HEK293 (cell line): ENCODE data around the gene GPSM1.

Source experiments
- HOXA7 ChIP-seq: sonication (generic); formaldehyde crosslinking; IDR thresholded peaks from 2 replicates; pipeline ENCODE4 v1.8.1; 2022; ENCODE audit warnings: missing genetic modification reagents, borderline replicate concordance
- TF ChIP-seq, protein P1 (sequence below): fragments of 450-650 bp; formaldehyde crosslinking; IDR thresholded peaks from 2 replicates; pipeline ENCODE4 v1.5.1; 2016; ENCODE audit warnings: missing biosample characterization, missing genetic modification characterization
- TF ChIP-seq, protein P2 (sequence below): fragments of 450-650 bp; IDR thresholded peaks from 2 replicates; pipeline ENCODE4 v1.5.1; 2018; ENCODE audit warnings: missing biosample characterization, missing genetic modification characterization
- TF ChIP-seq, protein P3 (sequence below): IDR thresholded peaks from 2 replicates; pipeline ENCODE4 v1.6.1; 2011; ENCODE audit warnings: mild to moderate bottlenecking, low read depth, low read length, borderline replicate concordance

DNA sequence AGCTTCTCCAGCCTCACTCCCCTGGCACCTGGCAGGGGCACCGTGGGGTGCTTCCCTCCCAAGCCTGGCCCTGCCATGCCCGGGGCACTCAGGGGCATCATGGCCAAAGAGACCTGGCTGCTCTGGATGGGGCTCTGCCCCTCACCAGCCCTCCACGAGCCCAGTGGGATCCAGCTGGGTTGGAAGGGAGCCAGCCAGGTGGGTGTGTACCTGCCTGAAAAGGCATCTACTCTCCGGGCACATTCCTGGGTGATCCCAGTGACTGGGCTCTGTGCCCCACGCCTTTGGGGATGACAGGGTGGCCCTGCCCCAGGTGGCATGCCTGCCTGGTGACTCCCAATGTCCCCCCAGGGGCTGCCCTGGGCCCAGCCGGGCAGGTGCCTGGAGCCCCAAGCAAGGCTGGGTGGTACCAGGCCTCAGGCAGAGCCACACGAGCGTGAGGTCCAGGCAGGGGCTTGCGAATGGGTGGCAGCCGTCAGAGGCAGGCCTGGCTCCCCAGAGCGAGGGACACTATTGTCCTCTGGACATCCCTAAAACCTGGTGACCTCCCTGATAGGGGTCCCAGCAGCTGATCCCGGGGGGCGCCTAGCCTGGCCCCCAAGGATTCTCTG lies 777 bp downstream of the GPSM1 start:
- TF ChIP-seq, protein P1, sequence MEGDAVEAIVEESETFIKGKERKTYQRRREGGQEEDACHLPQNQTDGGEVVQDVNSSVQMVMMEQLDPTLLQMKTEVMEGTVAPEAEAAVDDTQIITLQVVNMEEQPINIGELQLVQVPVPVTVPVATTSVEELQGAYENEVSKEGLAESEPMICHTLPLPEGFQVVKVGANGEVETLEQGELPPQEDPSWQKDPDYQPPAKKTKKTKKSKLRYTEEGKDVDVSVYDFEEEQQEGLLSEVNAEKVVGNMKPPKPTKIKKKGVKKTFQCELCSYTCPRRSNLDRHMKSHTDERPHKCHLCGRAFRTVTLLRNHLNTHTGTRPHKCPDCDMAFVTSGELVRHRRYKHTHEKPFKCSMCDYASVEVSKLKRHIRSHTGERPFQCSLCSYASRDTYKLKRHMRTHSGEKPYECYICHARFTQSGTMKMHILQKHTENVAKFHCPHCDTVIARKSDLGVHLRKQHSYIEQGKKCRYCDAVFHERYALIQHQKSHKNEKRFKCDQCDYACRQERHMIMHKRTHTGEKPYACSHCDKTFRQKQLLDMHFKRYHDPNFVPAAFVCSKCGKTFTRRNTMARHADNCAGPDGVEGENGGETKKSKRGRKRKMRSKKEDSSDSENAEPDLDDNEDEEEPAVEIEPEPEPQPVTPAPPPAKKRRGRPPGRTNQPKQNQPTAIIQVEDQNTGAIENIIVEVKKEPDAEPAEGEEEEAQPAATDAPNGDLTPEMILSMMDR (tag by site-specific recombination): no peak
- TF ChIP-seq HOXA7 (CRISPR knock-in tag): no peak
- TF ChIP-seq, protein P2, sequence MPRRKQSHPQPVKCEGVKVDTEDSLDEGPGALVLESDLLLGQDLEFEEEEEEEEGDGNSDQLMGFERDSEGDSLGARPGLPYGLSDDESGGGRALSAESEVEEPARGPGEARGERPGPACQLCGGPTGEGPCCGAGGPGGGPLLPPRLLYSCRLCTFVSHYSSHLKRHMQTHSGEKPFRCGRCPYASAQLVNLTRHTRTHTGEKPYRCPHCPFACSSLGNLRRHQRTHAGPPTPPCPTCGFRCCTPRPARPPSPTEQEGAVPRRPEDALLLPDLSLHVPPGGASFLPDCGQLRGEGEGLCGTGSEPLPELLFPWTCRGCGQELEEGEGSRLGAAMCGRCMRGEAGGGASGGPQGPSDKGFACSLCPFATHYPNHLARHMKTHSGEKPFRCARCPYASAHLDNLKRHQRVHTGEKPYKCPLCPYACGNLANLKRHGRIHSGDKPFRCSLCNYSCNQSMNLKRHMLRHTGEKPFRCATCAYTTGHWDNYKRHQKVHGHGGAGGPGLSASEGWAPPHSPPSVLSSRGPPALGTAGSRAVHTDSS (tag by site-specific recombination): no peak
- TF ChIP-seq, protein P3, sequence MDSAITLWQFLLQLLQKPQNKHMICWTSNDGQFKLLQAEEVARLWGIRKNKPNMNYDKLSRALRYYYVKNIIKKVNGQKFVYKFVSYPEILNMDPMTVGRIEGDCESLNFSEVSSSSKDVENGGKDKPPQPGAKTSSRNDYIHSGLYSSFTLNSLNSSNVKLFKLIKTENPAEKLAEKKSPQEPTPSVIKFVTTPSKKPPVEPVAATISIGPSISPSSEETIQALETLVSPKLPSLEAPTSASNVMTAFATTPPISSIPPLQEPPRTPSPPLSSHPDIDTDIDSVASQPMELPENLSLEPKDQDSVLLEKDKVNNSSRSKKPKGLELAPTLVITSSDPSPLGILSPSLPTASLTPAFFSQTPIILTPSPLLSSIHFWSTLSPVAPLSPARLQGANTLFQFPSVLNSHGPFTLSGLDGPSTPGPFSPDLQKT: no peak
